Glomerular visceral epithelial cell (primary cell): Measurements from ENCODE around the gene ARMC5.
"Not testable (repeated sequence)": the region's sequence is repeated elsewhere in the genome, so short reads cannot be mapped to it uniquely, and the experiment has no call there.

Experiments
- DNase-seq: peaks from one replicate; pipeline ENCODE4 v3.0.0-alpha.2; 2016; ENCODE audit errors: extremely low spot score

Gene ARMC5

GRCh38 chr16:31499928-31500327, 40.6 kb downstream of the ARMC5 start:
- DNase-seq, result no peak

GRCh38 chr16:31501226-31501965, 42.1 kb downstream of the ARMC5 start:
- no peak for DNase-seq

DNA sequence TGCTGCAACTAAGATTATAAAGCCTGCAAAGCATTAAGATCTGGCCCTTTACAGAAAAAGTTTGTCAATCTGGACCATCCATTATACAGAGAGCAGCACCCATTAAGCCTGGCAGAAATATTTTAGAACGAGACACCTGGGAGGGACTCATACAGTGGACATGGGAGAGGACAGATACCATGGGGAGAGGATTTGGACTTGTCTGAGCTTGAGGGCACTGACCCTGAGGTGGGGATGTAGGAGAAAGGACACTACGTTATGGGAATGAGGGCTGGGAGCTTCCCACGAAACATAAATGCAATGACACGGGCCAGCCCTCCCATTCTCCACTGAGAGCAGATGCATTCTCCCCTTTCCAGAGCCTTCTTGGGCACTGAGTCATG, 42.7 kb downstream of the ARMC5 start:
- DNase-seq, result no peak

- DNase-seq, result no peak
These were observed 43.7 kb downstream of the ARMC5 start for GRCh38 chr16:31502981-31503380.

GRCh38 chr16:31503555-31503954, 44.3 kb downstream of the ARMC5 start:
- not testable (repeated sequence) for DNase-seq

DNA sequence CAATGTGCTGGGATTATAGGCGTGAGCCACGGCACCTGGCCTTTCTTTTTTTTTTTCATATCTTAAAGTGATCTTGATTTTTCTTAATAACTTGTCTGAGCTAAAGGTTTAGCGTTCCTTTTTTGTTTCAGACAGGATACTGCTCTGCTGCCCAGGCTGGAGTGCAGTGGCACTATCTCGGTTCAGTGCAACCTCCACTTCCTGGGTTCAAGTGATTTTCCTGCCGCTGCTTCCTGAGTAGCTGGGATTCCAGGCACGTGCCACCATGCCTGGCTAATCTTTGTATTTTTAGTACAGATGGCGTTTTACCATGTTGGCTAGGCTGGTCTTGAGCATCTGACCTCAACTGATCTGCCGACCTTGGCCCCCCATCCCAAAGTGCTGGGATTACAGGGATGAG, 44.9 kb downstream of the ARMC5 start:
- DNase-seq, result no peak

DNA sequence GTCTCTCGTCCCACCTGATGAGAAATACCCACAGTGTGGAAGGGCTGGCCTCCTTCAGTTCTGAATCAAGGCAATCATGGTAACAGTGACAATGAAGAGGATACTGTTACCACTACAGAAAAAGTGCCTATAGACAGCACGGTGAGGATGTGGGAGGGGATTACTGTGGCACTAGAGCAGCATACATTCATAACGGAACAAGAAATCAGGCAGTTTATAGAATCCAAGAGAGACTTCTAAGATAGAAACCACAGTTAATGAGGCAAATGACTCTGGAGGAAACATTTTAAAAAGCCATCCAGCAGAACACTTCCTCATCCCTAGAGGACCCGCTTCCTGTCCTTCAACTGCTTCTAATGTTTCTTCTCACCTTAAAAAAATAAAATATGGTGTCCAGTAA, 46.2 kb downstream of the ARMC5 start:
- no peak for DNase-seq

DNA sequence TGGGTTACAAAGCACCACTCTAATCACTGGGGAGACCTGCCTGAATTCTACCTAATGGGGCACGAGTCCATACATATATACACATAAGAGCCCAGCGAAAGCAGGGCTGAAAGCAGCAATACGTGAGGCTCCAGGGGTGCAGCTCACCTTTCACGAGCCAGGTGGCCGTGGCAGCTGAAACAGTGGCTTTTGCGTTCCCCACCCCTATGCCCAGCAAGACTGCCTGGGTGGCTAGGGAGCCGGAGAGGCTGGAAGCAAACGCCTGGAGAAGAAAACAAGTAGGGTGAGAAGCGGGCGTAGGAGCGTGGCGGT, 48.3 kb downstream of the ARMC5 start:
- no peak for DNase-seq

- DNase-seq, result peak; percentile 81
These were observed 48.8 kb downstream of the ARMC5 start, which contains the start of gene RUSF1 for GRCh38 chr16:31507929-31508705. Gene RUSF1 (minus strand): TSS chr16:31508391. CDS start chr16:31508373, 18 bp downstream.

GRCh38 chr16:31508706-31509195, 49.5 kb downstream of the ARMC5 start:
- no peak for DNase-seq

- peak; percentile 72 for DNase-seq
These were observed 53.8 kb downstream of the ARMC5 start for GRCh38 chr16:31513126-31513525.

GRCh38 chr16:31513884-31514283, 54.6 kb downstream of the ARMC5 start:
- DNase-seq, result no peak
